ENCODE data around the gene MSL1.

MSL1 gene

DNA sequence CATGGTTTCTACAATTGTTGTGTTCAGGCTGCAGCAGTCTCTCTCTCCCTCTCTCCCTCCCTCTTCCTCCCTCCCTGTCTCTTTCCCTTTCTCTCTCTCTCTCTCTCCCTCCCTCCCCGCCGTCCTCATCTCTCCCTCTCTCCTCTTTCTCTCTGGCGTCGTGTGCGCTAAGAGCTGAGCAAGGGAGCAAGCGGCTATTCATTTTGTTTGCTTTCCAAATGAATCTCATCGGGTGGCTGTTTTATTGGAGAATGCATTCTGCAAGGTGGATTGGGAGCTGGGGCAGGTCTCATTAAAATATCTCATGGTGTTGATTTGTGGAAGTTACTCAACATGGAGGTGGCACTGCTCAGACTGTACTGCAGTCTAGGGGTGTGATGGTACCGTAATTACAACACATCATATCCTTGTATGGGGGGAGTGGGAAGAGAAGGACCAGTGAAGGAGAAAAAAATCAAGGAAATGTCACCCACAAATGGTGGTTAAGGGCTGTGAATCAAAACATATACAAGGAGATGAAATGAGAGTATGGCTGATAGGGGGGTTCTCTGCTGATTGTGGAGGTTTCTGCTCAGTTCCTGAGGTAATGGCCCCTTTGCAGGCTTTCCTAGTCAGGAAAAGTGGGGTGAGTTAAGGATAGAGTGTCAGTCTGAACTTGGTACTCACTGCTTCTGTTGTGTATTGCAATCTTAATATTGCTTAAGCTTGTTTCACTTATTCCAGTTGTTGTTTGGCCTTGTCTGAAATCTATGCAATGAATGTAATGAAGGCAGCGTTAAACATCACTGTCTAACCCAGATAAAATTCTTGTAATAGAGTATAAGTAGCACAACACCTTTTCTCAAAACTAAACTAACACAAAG is 2.7 kb downstream of the MSL1 start (continued):
- TF ChIP-seq KLF17 (tag by site-specific recombination; IDR thresholded peaks at IDR 0.05) = peak; percentile 78
- no peak for TF ChIP-seq ZNF701 (tag by site-specific recombination; IDR thresholded peaks at IDR 0.05)
- TF ChIP-seq REPIN1 (tag by site-specific recombination; IDR thresholded peaks at IDR 0.05; ENCODE audit: low read depth) = no peak
- TF ChIP-seq SCRT2 (tag by site-specific recombination; IDR thresholded peaks at IDR 0.05) = peak; percentile 49; the same call in 1 of the 2 replicates
- TF ChIP-seq REST (tag by site-specific recombination; IDR thresholded peaks at IDR 0.05) = 0 out of 2 replicates have a peak, but pooled peaks have one; percentile 20
- no peak for TF ChIP-seq GLI2 (tag by site-specific recombination; IDR thresholded peaks at IDR 0.05; ENCODE audit: borderline replicate concordance, low read depth)
- TF ChIP-seq ZIC2 (tag by site-specific recombination; IDR thresholded peaks at IDR 0.05) = peak; percentile 70
- TF ChIP-seq ZSCAN23 (tag by site-specific recombination; IDR thresholded peaks at IDR 0.05) = no peak
- TF ChIP-seq SP3 (tag by site-specific recombination; IDR thresholded peaks at IDR 0.05) = no peak
- 0 out of 2 replicates have a peak, but pooled peaks have one; percentile 50 for TF ChIP-seq KLF16 (tag by site-specific recombination; IDR thresholded peaks at IDR 0.05)
- TF ChIP-seq, protein P1, sequence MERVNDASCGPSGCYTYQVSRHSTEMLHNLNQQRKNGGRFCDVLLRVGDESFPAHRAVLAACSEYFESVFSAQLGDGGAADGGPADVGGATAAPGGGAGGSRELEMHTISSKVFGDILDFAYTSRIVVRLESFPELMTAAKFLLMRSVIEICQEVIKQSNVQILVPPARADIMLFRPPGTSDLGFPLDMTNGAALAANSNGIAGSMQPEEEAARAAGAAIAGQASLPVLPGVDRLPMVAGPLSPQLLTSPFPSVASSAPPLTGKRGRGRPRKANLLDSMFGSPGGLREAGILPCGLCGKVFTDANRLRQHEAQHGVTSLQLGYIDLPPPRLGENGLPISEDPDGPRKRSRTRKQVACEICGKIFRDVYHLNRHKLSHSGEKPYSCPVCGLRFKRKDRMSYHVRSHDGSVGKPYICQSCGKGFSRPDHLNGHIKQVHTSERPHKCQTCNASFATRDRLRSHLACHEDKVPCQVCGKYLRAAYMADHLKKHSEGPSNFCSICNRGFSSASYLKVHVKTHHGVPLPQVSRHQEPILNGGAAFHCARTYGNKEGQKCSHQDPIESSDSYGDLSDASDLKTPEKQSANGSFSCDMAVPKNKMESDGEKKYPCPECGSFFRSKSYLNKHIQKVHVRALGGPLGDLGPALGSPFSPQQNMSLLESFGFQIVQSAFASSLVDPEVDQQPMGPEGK (tag by site-specific recombination; IDR thresholded peaks at IDR 0.05) = peak; percentile 48
- no peak for TF ChIP-seq ZNF19 (tag by site-specific recombination; IDR thresholded peaks at IDR 0.05; ENCODE audit: low read depth)
- no peak for TF ChIP-seq PRDM6 (tag by site-specific recombination; IDR thresholded peaks at IDR 0.05)
- TF ChIP-seq ZNF585B (tag by site-specific recombination; IDR thresholded peaks at IDR 0.05) = no peak
- TF ChIP-seq ZNF169 (tag by site-specific recombination; IDR thresholded peaks at IDR 0.05) = peak; percentile 85; the same call in 1 of the 2 replicates
- TF ChIP-seq ZNF785 (tag by site-specific recombination; IDR thresholded peaks at IDR 0.05) = no peak
- no peak for TF ChIP-seq ZNF513 (tag by site-specific recombination; IDR thresholded peaks at IDR 0.05)
- TF ChIP-seq ZNF391 (tag by site-specific recombination; IDR thresholded peaks at IDR 0.05; ENCODE audit: borderline replicate concordance, low read depth) = no peak
- no peak for TF ChIP-seq ZNF211 (tag by site-specific recombination; IDR thresholded peaks at IDR 0.05; ENCODE audit: low read depth)
- TF ChIP-seq ZNF18 (tag by site-specific recombination; IDR thresholded peaks at IDR 0.05) = no peak
- TF ChIP-seq ZNF398 (tag by site-specific recombination; IDR thresholded peaks at IDR 0.05) = peak; percentile 97
- TF ChIP-seq GLIS1 (tag by site-specific recombination; IDR thresholded peaks at IDR 0.05) = no peak
- TF ChIP-seq ZNF341 (tag by site-specific recombination; IDR thresholded peaks at IDR 0.05; ENCODE audit: low read depth) = peak; percentile 63
- TF ChIP-seq SP2 (tag by site-specific recombination; IDR thresholded peaks at IDR 0.05) = no peak
- peak; percentile 69 for TF ChIP-seq ZBTB48 (tag by site-specific recombination; IDR thresholded peaks at IDR 0.05)
- TF ChIP-seq ZNF366 (tag by site-specific recombination; conservative IDR thresholded peaks at IDR 0.05) = peak; percentile 92

Measured in HEK293 (cell line).